Karpas-422 (cell line): ENCODE data around the gene ARAP3. TPM values are rescaled to one million over a fixed set of nuclear protein-coding genes. Genes with fewer than 3 reads are reported as not detected.

ENCODE experiments used
- DNase-seq: peaks from one replicate; pipeline ENCODE4 v3.0.0-alpha.2; 2015
- H2AFZ ChIP-seq: fragments of 200-600 bp; sonication (generic); 2 replicates; pipeline ENCODE4 v1.6.1; 2014; ENCODE audit warnings: antibody characterized with exemption, low read length, mixed read lengths
- H3K27ac ChIP-seq: fragments of 200-600 bp; sonication (generic); 2 replicates; pipeline ENCODE4 v1.5.1; 2014; ENCODE audit warnings: mild to moderate bottlenecking, low read length, moderate library complexity
- H3K27me3 ChIP-seq: fragments of 200-600 bp; sonication (generic); 2 replicates; pipeline ENCODE4 v1.6.1; 2014; ENCODE audit warnings: low read length, mixed read lengths
- H3K36me3 ChIP-seq: fragments of 200-600 bp; sonication (generic); 2 replicates; pipeline ENCODE4 v1.6.1; 2014; ENCODE audit warnings: low read length, mixed read lengths; ENCODE audit not compliant: insufficient read depth
- H3K4me1 ChIP-seq: fragments of 200-600 bp; sonication (generic); 2 replicates; pipeline ENCODE4 v1.6.1; 2014; ENCODE audit warnings: mild to moderate bottlenecking, low read length, mixed read lengths
- H3K4me2 ChIP-seq: fragments of 200-600 bp; sonication (generic); 2 replicates; pipeline ENCODE4 v1.6.1; 2014; ENCODE audit warnings: low read length, low read depth, mild to moderate bottlenecking; ENCODE audit not compliant: poor library complexity, severe bottlenecking
- H3K4me3 ChIP-seq: fragments of 200-600 bp; sonication (generic); 2 replicates; pipeline ENCODE4 v1.5.1; 2014; ENCODE audit warnings: mild to moderate bottlenecking, antibody characterized with exemption, low read length, mixed read lengths
- H3K79me2 ChIP-seq: fragments of 200-600 bp; sonication (generic); 2 replicates; pipeline ENCODE4 v1.6.1; 2014; ENCODE audit warnings: mild to moderate bottlenecking, low read length, mixed read lengths
- H3K9ac ChIP-seq: fragments of 200-600 bp; sonication (generic); 2 replicates; pipeline ENCODE4 v1.6.0; 2014; ENCODE audit warnings: low read length
- H3K9me2 ChIP-seq: fragments of 200-600 bp; sonication (generic), shearing (Covaris generic); replicated peaks from 2 replicates; pipeline ENCODE4 v1.6.0; 2014; ENCODE audit warnings: mild to moderate bottlenecking, low read length, moderate library complexity; ENCODE audit not compliant: insufficient read depth
- H3K9me3 ChIP-seq: fragments of 300-700, 200-600 bp; sonication (generic); 2 replicates; pipeline ENCODE4 v1.6.1; 2014; ENCODE audit warnings: low read length, mixed read lengths
- H4K20me1 ChIP-seq: fragments of 200-600 bp; sonication (generic); 2 replicates; pipeline ENCODE4 v1.6.1; 2014; ENCODE audit warnings: mild to moderate bottlenecking, antibody characterized with exemption, low read length, low read depth; ENCODE audit not compliant: insufficient read depth
- total RNA-seq: library from RNA; depleted of rRNA; stranded (reverse); fragments of >200 nt; shearing (Covaris generic); gene quantifications from 2 replicates; pipeline ENCODE4 v1.2.3, GENCODE V29; 2014; ENCODE audit warnings: low replicate concordance

ARAP3 gene
- total RNA-seq, 1 experiment from 2014 or later: 0.07 TPM

DNA sequence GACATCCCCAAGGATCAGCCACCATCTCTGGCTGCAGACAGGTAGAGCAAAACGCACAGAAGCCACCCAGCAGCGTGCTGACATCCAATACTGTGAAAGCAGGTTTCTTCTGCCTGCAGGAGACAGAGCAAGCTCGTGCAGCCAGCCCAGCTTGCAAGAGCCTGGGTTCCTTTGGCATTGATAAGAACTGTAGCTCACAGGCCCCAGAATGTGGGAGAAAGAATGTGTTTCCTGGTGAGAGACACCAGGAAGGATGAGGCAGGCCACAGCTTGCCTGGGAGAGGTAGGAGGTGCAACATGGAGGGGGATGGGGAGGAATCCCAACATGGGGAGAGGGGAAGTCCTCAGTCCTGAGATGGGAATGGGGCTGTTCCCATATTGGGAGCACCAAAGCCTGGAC is 34.0 kb upstream of the ARAP3 start:
- Histone ChIP-seq H4K20me1 (no peaks in the 10 kb centered on the region), H3K9me2 (no peaks in the 10 kb centered on the region), H3K4me2 (no peak overlapping the region), H3K27me3 (no peaks in the 10 kb centered on the region), H3K9me3 (no peaks in the 10 kb centered on the region), H3K36me3 (no peaks in the 10 kb centered on the region), H3K9ac (no peak overlapping the region), H3K79me2 (no peaks in the 10 kb centered on the region), H2AFZ (no peak overlapping the region), H3K27ac (no peak overlapping the region), H3K4me3 (no peak overlapping the region), H3K4me1 (peaks cover 28% of the 10 kb centered on the region)
- DNase-seq: no peak

DNA sequence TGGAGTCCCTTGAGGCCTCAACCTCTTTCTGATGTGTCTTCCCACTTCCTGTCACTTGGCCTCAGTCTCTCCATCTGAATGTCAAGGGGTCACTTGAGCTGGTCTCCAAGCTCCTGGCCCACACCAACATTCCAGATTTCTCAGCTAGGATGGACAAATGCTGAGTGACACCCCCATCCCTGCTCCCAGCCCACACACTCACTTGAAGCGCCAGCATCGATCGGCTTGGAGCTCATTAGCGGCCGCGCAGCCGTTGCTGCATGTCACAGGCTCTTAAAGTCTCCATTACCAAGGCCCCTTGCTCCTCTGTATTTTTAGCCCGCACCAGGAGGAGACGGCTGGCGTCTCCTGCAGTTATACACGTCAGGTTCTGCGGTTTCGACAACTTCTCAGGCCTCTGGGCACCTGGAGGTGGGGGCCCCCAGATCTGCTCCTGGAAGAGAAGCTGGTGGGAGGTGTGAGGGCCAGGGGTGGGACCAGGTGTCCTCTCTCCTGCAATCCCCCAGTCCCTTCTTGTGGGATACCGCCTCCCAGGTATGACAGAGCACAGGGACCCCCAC is 33.4 kb upstream of the ARAP3 start:
- Histone ChIP-seq H3K79me2 (no peaks in the 10 kb centered on the region), H4K20me1 (no peaks in the 10 kb centered on the region), H3K9me2 (no peaks in the 10 kb centered on the region), H3K27me3 (no peaks in the 10 kb centered on the region), H3K27ac (no peak overlapping the region), H2AFZ (no peak overlapping the region), H3K4me3 (no peak overlapping the region), H3K36me3 (no peaks in the 10 kb centered on the region), H3K4me1 (peaks cover 28% of the 10 kb centered on the region), H3K4me2 (no peak overlapping the region), H3K9ac (no peak overlapping the region), H3K9me3 (no peaks in the 10 kb centered on the region)
- no peak for DNase-seq

- H3K36me3 ChIP-seq: no peaks in the 10 kb centered on the region
- H3K9me3 ChIP-seq: no peaks in the 10 kb centered on the region
- no peak for DNase-seq
- H3K27me3 ChIP-seq: no peaks in the 10 kb centered on the region
- H3K4me2 ChIP-seq: no peak overlapping the region
- no peak overlapping the region for H3K9ac ChIP-seq
- H3K27ac ChIP-seq: no peak overlapping the region
- no peaks in the 10 kb centered on the region for H3K9me2 ChIP-seq
- no peaks in the 10 kb centered on the region for H4K20me1 ChIP-seq
- H2AFZ ChIP-seq: no peak overlapping the region
- H3K4me3 ChIP-seq: no peak overlapping the region
- peaks cover 31% of the 10 kb centered on the region for H3K4me1 ChIP-seq
- H3K79me2 ChIP-seq: no peaks in the 10 kb centered on the region
These were observed 32.7 kb upstream of the ARAP3 start for GRCh38 chr5:141714542-141715310.

GRCh38 chr5:141713616-141714309 is 31.7 kb upstream of the ARAP3 start:
- no peaks in the 10 kb centered on the region for H3K36me3 ChIP-seq
- no peak overlapping the region for H3K9ac ChIP-seq
- no peak overlapping the region for H3K27ac ChIP-seq
- H3K9me3 ChIP-seq: no peaks in the 10 kb centered on the region
- no peak overlapping the region for H3K4me2 ChIP-seq
- no peak overlapping the region for H2AFZ ChIP-seq
- no peaks in the 10 kb centered on the region for H4K20me1 ChIP-seq
- no peak for DNase-seq
- H3K79me2 ChIP-seq: no peaks in the 10 kb centered on the region
- no peak overlapping the region for H3K4me3 ChIP-seq
- H3K27me3 ChIP-seq: no peaks in the 10 kb centered on the region
- no peaks in the 10 kb centered on the region for H3K9me2 ChIP-seq
- peaks cover 31% of the 10 kb centered on the region for H3K4me1 ChIP-seq

DNA sequence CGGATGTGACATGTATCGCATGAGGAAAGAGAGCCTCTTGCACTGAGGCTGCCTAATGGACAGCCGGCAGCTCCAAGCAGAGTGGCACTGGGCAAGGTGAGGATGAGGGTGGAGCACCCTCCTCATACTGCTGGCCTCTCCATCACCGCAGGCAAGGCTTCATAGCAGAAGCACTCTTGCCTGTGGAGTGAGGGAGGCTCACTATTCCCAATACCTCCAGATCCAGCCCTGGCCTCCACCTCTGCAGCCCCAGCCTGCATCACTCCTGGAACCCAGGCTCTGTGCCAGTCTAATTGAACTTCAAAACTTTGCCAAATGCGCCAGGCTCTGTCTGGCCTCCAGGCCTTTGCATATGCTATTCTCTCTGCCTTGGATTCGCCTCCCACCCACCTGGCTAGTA is 29.7 kb upstream of the ARAP3 start:
- Histone ChIP-seq H3K9me2 (no peaks in the 10 kb centered on the region), H3K27ac (no peak overlapping the region), H3K9ac (no peak overlapping the region), H3K4me2 (no peak overlapping the region), H3K4me1 (peaks cover 21% of the 10 kb centered on the region), H3K79me2 (no peaks in the 10 kb centered on the region), H3K4me3 (no peak overlapping the region), H3K27me3 (no peaks in the 10 kb centered on the region), H3K36me3 (no peaks in the 10 kb centered on the region), H3K9me3 (no peaks in the 10 kb centered on the region), H2AFZ (no peak overlapping the region), H4K20me1 (no peaks in the 10 kb centered on the region)
- no peak for DNase-seq

DNA sequence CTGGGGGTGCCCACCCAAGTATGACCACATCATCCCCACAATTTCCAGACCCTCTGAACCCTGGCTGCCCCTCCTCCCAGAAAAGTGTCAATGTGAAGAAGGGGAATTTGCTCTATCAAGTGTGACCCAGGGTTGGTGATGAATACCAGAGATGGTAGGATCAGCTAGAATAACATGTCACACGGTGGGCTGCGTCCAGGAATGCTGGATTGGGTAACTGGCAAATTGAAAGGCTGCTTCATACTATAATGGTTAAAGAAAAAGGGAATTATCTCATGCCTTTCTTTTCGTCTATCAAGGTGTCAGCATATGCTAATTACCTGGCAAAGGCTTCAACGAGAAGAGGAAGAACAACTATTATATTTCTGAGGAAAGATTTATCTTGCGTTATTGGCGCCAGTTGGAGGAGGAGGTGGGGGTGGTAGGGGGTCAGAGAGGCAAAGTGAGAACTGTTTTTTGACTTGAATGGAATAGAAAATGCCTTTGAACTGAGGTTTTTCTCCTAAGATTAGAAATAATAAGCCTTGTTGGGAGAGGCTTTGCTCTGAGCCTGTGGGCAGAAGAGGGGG is 27.8 kb upstream of the ARAP3 start:
- no peak overlapping the region for H3K4me2 ChIP-seq
- no peak for DNase-seq
- H3K4me1 ChIP-seq: peaks cover 7% of the 10 kb centered on the region
- no peak overlapping the region for H2AFZ ChIP-seq
- no peaks in the 10 kb centered on the region for H3K9me3 ChIP-seq
- H3K79me2 ChIP-seq: no peaks in the 10 kb centered on the region
- H4K20me1 ChIP-seq: no peaks in the 10 kb centered on the region
- H3K9ac ChIP-seq: no peak overlapping the region
- H3K4me3 ChIP-seq: no peak overlapping the region
- no peaks in the 10 kb centered on the region for H3K36me3 ChIP-seq
- no peaks in the 10 kb centered on the region for H3K27me3 ChIP-seq
- no peak overlapping the region for H3K27ac ChIP-seq
- no peaks in the 10 kb centered on the region for H3K9me2 ChIP-seq

DNA sequence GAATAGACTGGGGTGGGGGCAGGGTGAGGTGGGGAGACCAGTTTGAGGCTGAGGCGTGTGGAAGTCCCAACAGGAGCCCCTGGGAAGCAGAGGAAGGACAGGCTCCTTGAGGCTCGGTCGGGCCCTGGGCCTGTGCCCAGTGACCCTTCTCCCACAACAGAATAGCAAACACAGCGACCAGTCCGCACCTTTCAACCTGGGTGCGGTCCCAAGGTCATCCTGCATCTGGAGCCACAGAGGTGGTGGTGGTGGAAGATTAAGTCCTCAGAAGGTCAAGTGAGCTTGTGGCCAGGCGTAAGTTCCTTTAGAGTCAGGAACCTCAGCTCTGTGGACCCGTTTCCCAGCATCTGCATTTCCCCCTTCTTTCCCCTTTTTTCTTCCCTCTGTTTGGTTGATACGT is 26.0 kb upstream of the ARAP3 start:
- H3K79me2 ChIP-seq: no peaks in the 10 kb centered on the region
- no peak overlapping the region for H3K9ac ChIP-seq
- no peaks in the 10 kb centered on the region for H3K36me3 ChIP-seq
- H3K4me1 ChIP-seq: peaks cover 3% of the 10 kb centered on the region
- no peaks in the 10 kb centered on the region for H3K9me2 ChIP-seq
- H3K9me3 ChIP-seq: no peaks in the 10 kb centered on the region
- H2AFZ ChIP-seq: no peak overlapping the region
- no peaks in the 10 kb centered on the region for H4K20me1 ChIP-seq
- no peak overlapping the region for H3K27ac ChIP-seq
- no peaks in the 10 kb centered on the region for H3K27me3 ChIP-seq
- DNase-seq: no peak
- H3K4me2 ChIP-seq: no peak overlapping the region
- no peak overlapping the region for H3K4me3 ChIP-seq

GRCh38 chr5:141707510-141707909 is 25.5 kb upstream of the ARAP3 start:
- no peak overlapping the region for H3K4me2 ChIP-seq
- no peak overlapping the region for H2AFZ ChIP-seq
- H3K79me2 ChIP-seq: no peaks in the 10 kb centered on the region
- no peak overlapping the region for H3K27ac ChIP-seq
- H3K27me3 ChIP-seq: no peaks in the 10 kb centered on the region
- no peaks in the 10 kb centered on the region for H3K36me3 ChIP-seq
- no peaks in the 10 kb centered on the region for H3K9me2 ChIP-seq
- no peaks in the 10 kb centered on the region for H4K20me1 ChIP-seq
- H3K4me3 ChIP-seq: no peak overlapping the region
- DNase-seq: no peak
- H3K9ac ChIP-seq: no peak overlapping the region
- no peaks in the 10 kb centered on the region for H3K9me3 ChIP-seq
- peaks cover 8% of the 10 kb centered on the region for H3K4me1 ChIP-seq
